ACHN (cell line): ENCODE results near the gene AKT2.
A peak's percentile ranks its signal among the peaks of the same experiment; 100 is the strongest.
"Not testable (repeated sequence)": the region's sequence is repeated elsewhere in the genome, so short reads cannot be mapped to it uniquely, and the experiment has no call there.

Source experiments
- DNase-seq: peaks from one replicate; pipeline ENCODE4 v3.0.0-alpha.2; 2015
- in situ Hi-C: cut with HindIII; loops from 2 replicates; pipeline ENCODE4 v1.10.0; 2017; ENCODE audit warnings: low sequenced_read_pairs, low pct_ligation_motif_present, low pct_unique_long_range_greater_than_20kb

Gene AKT2

DNA sequence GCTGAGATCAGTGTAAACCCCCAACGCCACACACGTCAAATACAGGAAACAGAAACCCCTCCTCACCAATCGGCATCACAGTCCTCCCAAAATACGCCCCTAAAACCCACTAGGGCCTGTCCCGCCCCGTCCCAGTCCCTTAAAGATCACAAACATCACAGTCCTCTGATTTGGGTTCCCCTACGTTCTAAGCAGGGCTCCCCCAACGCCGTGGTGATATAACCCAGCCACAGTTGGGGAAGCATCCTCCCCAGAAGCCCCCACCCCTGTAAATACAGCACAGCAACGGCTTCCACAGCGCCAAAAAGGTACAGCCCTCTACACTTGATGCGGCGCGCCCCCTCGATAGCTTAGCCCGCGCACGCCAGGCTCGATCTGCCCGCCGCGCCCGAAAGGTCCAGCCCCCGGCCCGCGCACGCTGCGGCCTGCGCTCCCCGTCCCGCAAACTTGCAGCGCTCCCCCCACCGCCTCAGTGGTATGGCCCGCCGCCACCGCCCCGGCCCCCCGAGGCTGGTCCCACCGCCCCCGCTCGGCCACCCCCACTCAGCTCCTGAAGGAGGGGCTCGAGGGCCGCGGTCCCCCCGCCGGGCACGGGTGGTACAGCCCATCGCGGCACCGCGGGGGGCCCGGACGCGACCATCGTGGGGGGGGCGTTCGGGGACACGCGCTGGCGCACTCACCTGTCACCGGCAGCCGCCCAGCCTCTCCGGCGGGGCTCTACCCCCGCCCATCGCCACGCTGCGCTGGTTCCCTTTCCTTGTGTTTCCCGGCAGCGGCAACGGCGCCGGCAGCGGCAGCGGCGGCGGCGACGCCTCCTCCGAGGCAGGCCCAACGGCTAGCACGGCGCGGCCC is at the start of gene AKT2:
TSS of gene AKT2 (minus strand) at position 845 of the 852 bp plus-strand sequence. CDS start 20,078 bp downstream, outside the sequence.
- in situ Hi-C loops = no loop called here
- peak; percentile 49 for DNase-seq

DNA sequence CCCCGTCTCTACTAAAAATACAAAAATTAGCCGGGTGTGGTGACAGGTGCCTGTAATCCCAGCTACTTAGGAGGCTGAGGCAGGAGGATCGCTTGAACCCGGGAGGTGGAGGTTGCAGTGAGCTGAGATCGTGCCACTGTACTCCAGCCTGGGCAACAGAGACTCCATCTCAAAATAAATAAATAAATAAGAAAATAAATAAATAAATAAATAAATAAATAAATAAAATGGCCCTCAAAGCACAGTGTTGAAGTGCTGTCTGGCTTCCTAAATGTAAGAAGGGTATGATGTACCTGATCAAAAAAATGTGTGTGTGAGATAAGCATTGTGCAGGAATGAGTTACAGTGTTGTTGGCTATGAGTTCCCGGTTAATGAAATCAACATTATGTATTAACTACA is 47.9 kb upstream of the AKT2 start:
- in situ Hi-C loops, DNase-seq: not testable (repeated sequence)

DNA sequence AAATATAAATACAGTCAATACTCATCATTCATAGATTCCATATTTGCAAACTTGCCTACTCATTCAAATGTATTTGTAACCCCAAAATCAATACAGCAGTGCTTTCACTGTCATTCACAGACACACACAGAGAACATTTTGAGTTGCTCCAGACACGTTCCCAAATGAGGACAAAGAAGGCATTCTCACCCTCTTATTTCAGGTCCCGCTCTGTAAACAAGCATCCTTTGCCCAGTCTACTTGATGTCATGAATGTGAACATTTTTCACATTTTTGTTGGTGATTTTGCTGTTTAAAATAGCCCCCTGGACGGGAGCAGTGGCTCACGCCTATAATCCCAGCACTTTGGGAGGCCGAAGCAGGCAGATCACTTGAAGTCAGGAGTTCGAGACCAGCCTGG is 47.5 kb upstream of the AKT2 start:
- in situ Hi-C loops = no loop called here
- DNase-seq = no peak

DNA sequence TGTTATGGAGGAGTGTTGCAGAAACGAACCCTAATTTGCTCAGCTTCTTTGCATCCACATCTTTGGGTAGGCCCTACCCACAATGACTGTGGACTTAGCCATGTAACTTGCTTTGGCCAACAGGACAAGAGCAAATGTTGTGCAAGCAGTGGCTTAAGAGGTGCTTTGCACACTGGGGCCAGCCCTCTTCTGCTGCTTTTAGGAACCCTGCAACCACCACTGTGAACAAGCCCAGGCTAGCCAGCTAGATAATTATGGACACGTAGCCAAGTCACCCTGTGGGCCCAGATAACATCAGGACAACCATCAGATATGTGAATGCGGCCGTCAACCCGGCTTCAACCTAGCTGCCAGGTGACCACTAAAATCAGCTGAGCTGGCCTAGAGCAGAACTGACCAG is 45.9 kb upstream of the AKT2 start:
- in situ Hi-C loops = no loop called here
- DNase-seq = no peak

DNA sequence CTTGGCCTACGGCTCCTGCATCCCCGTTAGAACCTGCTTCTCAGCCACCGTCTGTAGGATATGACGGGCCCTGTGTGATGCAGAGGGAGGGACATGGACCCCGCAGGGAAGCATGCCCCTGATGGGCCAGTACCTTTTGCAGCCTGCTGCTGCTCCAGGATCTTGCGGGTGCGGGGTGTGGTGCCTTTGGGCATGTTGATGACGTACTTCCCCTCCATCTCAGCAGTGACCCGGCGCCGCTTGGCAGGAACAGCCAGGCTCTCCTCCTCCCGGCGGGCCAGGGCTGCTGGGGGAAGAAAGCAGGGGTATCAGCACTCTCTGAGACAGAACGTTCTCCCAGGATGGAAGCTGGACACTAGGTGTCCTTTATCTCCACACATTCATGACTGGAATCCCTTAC is 41.1 kb upstream of the AKT2 start:
- in situ Hi-C loops = no loop called here
- no peak for DNase-seq

DNA sequence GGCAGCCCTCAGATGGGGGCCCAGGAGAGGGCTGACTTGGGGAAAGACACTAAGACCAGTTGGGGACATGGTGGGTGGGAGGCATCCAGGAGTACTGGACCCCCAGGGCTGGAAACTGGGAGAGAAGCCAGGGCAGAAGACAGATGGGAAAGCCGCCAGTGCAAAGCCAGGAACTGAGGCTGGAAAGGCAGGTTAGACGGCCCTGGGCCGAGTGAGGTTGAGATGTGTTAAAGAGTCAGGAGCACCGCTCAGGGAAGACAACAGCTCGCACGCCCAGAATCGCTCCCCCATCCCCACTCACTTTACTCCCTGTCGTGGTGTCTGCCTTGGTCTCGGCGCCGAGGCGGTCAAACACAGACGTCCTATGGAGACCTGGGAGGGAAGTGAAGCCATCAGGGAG is 38.6 kb upstream of the AKT2 start:
- in situ Hi-C loops = no loop called here
- no peak for DNase-seq

DNA sequence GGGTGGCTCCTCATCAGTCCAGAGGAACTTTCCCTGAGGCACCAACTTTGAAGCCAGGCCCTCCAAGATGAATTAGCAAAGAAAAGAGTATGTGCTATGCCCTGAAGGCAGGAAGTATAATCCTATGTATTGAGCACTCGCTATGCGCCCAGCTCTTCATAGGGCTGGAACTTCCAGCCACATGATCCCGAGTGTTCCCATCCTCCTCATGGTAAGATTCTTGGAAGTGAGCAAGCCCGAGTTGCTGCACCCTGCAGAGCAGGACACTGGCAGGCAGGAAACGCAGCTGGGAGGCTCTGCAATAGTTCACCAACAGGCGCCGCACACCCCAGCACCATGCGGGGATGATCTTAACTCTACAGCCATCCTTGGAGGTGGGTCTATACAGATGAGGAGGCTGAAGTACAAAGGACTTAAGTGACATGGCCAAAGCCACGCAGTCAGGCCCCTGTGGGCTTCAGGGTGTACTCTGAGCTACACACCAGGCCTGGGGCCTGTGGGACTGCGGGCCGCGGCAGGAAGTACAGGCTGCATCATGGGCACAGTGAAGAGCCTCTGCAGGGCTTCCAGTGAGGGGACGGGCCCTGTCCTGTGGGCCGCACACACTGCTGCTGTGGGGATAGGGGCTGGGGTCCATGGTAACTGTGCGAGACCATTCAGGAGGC is 37.9 kb upstream of the AKT2 start:
- DNase-seq = no peak
- in situ Hi-C loops = no loop called here

DNA sequence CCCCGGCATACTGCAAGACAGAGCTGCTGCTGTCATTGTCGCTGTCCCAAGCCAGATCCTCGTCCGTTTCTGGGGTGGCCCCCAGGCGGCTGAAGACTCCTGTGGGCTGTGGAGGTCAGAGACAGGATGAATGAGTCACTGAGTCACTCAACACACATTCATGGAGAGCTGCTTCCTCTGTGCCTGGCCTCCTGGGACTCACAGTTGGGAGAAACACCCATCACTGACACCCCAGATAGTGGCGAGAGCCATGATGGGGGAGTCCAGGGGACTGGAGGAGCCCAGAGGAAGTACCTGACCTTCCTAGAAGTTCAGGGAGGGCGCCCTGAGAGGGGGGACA is 37.1 kb upstream of the AKT2 start:
- in situ Hi-C loops = no loop called here
- no peak for DNase-seq

DNA sequence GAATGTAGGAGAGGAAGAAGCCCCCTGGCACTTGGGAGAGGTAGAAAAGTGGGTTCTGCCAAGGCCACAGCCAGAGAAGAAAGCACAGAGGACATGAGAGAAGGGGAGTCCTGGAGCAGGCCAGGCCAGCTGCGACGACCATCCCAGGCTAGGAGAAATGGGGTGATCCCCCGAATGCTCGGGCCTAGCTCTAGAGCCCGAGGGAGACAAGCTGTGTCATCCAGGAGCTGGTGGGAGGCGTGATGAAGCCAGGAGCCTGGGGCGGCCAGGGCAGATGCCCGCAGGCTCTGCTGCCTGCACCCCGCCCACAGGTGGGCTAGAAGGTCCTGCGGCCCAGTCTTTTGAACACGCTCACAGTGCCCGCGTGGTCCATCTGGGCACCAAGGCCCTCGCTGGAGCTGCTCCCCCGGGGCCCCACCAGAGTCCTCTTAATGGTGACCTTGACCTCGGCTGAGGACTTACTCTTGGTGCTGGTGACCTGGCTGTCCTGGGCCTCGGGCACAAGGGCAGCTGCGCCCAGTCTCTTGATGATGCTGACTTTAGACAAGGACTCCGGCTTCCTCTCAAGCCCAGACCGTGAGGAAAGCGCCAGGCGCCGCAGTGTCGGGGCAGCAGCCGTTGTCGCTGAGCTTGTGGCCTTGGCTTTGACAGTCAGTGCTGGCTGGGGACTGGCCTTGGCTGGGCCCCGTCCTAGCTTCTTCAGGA is 36.6 kb upstream of the AKT2 start:
- DNase-seq = no peak
- in situ Hi-C loops = no loop called here

DNA sequence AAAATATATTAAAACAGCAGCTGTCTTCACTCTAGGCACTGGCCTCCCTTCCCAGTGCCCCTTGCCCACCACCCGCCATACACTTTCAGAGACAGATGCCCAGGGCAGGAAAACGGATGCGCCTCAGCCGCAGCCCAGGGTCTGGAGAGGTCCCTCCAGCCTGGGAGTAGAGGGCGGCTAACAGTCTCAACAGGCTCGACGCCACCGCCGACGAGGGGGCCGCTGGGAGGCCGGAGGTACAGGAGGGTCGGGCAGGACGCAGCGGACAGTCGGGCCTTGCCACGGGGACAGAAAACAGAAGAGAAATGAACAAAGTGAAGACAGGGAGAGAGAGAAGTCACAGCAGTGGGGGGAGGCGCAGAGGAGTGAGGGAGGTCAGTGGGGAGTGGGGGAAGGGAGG is 35.9 kb upstream of the AKT2 start:
- in situ Hi-C loops = no loop called here
- DNase-seq = no peak

DNA sequence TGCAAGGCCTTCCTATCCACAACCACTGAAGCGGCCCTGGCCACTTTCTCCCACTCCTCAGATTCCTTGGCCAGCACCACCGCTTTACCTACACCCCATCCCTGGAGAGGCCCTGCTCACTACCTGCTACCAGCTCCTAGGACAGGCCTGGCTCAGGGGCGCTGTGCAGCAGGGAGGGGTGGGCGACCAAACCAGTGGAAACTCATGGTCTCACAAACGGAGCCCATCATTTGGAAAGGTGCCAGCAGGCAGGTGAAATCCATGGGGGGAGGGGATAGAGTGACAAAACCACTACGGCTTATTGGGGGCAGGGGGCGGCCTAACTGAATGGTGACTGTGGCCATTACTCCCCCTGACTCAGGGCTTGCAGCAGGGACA is 35.4 kb upstream of the AKT2 start:
- DNase-seq = no peak
- in situ Hi-C loops = no loop called here

DNA sequence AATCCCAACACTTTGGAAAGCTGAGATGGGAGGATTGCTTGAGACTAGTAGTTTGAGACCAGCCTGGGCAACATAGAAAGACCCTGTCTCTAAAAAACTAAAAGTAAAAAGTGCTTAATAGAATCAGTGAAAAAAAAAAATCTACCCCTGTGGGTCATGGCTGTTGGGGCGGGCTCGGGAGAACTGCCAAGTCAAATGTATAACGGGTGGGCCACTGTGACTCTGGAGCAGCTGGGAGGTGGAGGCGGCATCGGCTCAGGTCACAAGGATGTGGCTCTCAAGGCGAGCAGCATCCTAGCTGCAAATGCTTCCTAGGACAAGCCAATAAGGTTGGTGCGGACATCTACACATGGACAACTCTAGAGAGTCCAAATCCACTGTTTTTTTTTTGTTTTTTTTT is 32.2 kb upstream of the AKT2 start:
- no peak for DNase-seq
- in situ Hi-C loops = no loop called here

DNA sequence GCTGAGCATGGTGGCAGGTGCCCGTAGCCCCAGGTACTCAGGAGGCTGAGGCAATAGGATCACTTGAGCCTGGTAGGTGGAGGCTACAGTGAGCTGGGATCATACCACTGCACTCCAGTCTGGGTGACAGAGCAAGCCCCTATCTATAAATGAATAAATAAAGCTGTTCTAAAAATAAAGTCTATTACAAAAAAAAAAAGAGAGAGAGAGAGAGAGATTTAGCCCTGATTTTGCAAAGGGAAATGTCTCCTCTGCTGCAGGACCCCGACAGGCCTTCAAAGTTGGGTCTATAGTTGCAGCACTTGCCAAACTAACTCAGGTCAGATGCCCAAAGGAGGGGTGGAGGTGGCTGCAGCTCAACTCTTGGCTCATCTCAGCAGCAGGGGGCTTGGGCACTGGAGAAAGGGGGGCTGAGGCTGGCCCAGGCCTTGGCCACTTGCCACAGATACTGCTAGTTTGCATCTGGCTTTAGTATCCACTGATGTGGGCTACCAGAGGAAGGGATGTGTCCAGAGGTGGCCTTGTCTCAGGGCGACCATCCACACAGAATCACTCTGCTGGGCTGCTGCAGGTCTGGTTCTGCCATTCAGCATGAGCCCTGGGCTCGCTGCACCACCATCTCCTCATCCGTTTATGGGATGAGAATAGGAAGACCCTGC is 30.8 kb upstream of the AKT2 start:
- in situ Hi-C loops = no loop called here
- DNase-seq = no peak

DNA sequence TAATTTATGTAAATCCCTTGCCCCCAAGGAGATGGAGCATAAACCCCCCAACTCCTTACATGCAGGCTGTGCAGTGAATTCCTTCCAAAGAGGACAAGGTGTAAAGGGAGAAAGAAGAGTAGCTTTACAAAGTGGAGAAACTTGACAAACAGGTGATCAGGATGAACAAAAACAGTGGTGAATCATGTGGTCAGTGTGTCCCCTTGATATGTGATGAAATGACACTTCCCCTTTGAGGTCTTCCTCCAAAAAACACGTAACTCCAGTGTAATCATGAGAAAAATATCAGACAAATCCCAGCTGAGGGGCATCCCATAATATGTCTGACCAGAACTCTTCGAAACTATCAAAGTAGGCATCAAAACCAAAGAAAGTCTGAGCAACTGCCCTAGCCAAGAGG is 29.5 kb upstream of the AKT2 start:
- in situ Hi-C loops = no loop called here
- DNase-seq = no peak

DNA sequence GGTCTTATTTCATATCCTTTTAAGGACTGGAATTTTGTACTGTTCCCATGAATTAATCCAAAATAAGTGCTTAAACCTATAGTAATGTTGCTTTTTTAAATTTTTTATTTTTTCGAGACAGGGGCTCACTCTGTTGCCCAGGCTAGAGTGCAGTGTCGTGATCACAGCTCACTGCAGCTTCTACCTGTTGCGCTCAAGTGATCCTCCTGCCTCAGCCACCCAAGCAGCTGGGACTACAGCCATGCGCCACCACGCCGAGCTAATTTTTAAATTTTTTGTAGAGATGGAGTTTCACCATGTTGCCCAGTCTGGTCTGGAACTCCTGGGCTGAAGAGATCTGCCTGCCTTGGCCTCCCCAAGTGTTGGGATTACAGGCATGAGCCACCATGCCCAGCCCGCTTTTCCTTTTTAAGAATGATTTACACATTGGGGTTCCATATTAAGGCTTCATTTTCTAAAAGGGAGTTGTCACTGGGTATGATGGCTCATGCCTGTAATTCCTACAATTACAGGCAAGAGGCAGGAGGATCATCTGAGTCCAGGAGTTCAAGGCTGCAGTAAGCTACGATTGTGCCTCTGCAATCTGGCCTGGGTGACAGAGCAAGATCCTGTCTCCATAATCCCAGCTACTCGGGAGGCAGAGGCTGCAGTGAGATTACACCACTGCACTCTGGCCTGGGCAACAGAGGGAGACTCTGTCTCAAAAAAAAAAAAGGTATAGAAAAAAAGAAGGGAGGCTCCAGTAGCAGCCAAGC is 28.3 kb upstream of the AKT2 start:
- in situ Hi-C loops = no loop called here
- DNase-seq = no peak

DNA sequence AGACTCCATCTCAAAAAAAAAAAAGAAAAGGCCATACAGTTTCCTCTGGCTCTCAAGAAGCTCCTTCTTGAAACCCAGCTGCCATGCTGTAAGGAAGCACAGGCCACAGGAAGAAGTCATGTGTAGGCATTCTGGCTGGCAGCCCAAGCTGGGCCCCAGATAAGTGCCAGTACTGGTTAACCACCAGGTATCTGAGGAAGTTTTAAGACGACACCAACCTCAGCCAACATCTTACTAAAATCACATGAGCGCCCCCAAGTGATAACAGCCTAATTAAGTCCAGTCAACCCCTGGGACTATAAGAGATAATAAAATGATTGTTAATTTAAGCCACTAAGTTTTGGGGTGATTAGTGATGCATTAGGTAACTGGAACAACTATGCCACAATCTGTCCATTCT is 27.4 kb upstream of the AKT2 start:
- DNase-seq = no peak
- in situ Hi-C loops = no loop called here

DNA sequence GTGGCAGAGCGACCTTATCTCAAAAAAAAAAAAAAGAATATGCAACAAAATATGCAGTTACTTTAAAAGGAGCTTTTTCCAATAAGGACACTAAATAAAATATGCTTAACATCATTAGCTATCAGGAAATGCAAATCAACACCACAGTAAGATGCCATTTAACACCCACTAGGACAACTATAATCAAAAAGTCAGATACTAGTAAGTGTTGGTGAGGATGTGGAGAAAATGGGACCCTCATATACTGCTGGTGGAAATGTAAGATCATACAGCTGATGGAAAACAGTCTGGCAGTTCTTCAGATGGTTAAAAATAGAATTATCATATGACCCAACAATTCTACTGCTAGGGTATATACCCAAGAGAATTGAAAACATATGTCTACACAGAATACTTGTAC is 24.5 kb upstream of the AKT2 start:
- in situ Hi-C loops = no loop called here
- DNase-seq = no peak

DNA sequence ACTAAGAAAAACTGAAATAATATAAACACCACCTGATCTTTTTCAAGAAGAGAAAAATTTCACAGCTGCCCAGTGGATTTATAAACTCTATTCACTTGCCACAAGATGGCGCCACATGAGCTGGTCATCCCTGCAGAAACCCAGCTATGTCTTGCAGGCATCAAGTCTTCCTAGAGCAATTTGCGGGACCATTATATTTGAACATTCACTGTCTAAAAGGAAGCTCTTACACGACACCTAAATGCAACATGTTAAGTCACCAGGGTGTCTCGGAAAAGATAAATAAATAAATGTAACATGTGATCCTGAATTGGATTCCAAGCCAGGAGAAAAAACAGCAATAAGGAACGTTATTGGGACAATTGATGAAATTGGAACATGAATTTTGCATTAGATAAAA is 20.3 kb upstream of the AKT2 start:
- in situ Hi-C loops = no loop called here
- peak; percentile 77 for DNase-seq

DNA sequence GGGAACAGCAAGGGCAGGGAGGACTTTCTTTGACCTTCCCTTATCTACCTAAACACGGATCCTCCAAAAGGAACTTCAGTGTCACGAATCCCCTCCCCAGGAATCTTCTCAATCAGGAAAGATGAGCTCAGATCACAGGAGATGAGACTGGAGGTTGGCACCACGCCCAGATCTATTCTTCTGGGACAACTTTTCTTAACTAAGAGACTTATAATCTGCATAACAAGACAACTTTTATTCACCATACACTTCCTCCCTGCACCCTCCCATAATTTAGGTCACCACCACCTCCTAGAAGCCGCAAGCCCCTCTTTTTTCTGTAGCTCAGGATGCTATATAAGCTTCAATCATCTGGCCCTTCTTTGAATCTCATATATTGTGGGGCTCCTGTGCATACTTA is 19.2 kb upstream of the AKT2 start:
- in situ Hi-C loops = no loop called here
- DNase-seq = no peak
